ENCODE measurements around the gene RERE. TPM values are rescaled to one million over a fixed set of nuclear protein-coding genes. Genes with fewer than 3 reads are reported as not detected.

The RERE gene
- total RNA-seq, 1 donor = 55.0 TPM

GRCh38 chr1:8458607-8459006, 358.8 kb downstream of the RERE start:
- TF ChIP-seq CTCF (IDR thresholded peaks at IDR 0.05; ENCODE audit: extremely low read depth, low read depth, low read length) = no peak
- H3K4me3 ChIP-seq (ENCODE audit: insufficient read depth, low read length) = no peak overlapping the region
- no peak overlapping the region for H3K27ac ChIP-seq (ENCODE audit: low read depth, low read length)
- no peak overlapping the region for H3K4me2 ChIP-seq (ENCODE audit: insufficient read depth, low read length)
- H3K4me1 ChIP-seq (ENCODE audit: insufficient read depth, low read length) = peaks cover 26% of the 10 kb centered on the region
- peaks cover 4% of the 10 kb centered on the region for H4K20me1 ChIP-seq (ENCODE audit: insufficient read depth, low read length)
- H3K36me3 ChIP-seq (ENCODE audit: insufficient read depth, low read length) = peaks cover 3% of the 10 kb centered on the region
- DNase-seq (ENCODE audit: insufficient read length, low spot score, missing footprints) = no peak
- no peaks in the 10 kb centered on the region for H3K9me3 ChIP-seq (ENCODE audit: low read depth, low read length)
- no peaks in the 10 kb centered on the region for H3K27me3 ChIP-seq (ENCODE audit: insufficient read depth, low read length)
- H3K79me2 ChIP-seq (ENCODE audit: insufficient read depth, low read length) = peaks cover 32% of the 10 kb centered on the region
- H2AFZ ChIP-seq (ENCODE audit: low read length) = no peak overlapping the region

- no peak overlapping the region for H2AFZ ChIP-seq (ENCODE audit: low read length)
- peaks cover 19% of the 10 kb centered on the region for H3K4me1 ChIP-seq (ENCODE audit: insufficient read depth, low read length)
- H4K20me1 ChIP-seq (ENCODE audit: insufficient read depth, low read length) = peaks cover 4% of the 10 kb centered on the region
- no peaks in the 10 kb centered on the region for H3K27me3 ChIP-seq (ENCODE audit: insufficient read depth, low read length)
- no peak overlapping the region for H3K4me2 ChIP-seq (ENCODE audit: insufficient read depth, low read length)
- H3K4me3 ChIP-seq (ENCODE audit: insufficient read depth, low read length) = no peak overlapping the region
- H3K79me2 ChIP-seq (ENCODE audit: insufficient read depth, low read length) = peaks cover 34% of the 10 kb centered on the region
- TF ChIP-seq CTCF (IDR thresholded peaks at IDR 0.05; ENCODE audit: extremely low read depth, low read depth, low read length) = no peak
- H3K36me3 ChIP-seq (ENCODE audit: insufficient read depth, low read length) = peaks cover 3% of the 10 kb centered on the region
- no peak for DNase-seq (ENCODE audit: insufficient read length, low spot score, missing footprints)
- no peak overlapping the region for H3K27ac ChIP-seq (ENCODE audit: low read depth, low read length)
- no peaks in the 10 kb centered on the region for H3K9me3 ChIP-seq (ENCODE audit: low read depth, low read length)
Measured at GRCh38 chr1:8457760-8458381, 359.6 kb downstream of the RERE start.

GRCh38 chr1:8456991-8457390, 360.4 kb downstream of the RERE start:
- H3K27ac ChIP-seq (ENCODE audit: low read depth, low read length) = peak overlapping the region; percentile 70
- peaks cover 7% of the 10 kb centered on the region for H4K20me1 ChIP-seq (ENCODE audit: insufficient read depth, low read length)
- peaks cover 17% of the 10 kb centered on the region for H3K4me1 ChIP-seq (ENCODE audit: insufficient read depth, low read length)
- no peak for DNase-seq (ENCODE audit: insufficient read length, low spot score, missing footprints)
- peaks cover 3% of the 10 kb centered on the region for H3K36me3 ChIP-seq (ENCODE audit: insufficient read depth, low read length)
- H3K79me2 ChIP-seq (ENCODE audit: insufficient read depth, low read length) = peaks cover 37% of the 10 kb centered on the region
- no peak for TF ChIP-seq CTCF (IDR thresholded peaks at IDR 0.05; ENCODE audit: extremely low read depth, low read depth, low read length)
- H2AFZ ChIP-seq (ENCODE audit: low read length) = no peak overlapping the region
- H3K4me2 ChIP-seq (ENCODE audit: insufficient read depth, low read length) = no peak overlapping the region
- H3K9me3 ChIP-seq (ENCODE audit: low read depth, low read length) = no peaks in the 10 kb centered on the region
- H3K4me3 ChIP-seq (ENCODE audit: insufficient read depth, low read length) = no peak overlapping the region
- no peaks in the 10 kb centered on the region for H3K27me3 ChIP-seq (ENCODE audit: insufficient read depth, low read length)

GRCh38 chr1:8456308-8456912, 361.0 kb downstream of the RERE start:
- peaks cover 17% of the 10 kb centered on the region for H3K4me1 ChIP-seq (ENCODE audit: insufficient read depth, low read length)
- H3K4me2 ChIP-seq (ENCODE audit: insufficient read depth, low read length) = peak overlapping the region; percentile 37
- no peak overlapping the region for H3K4me3 ChIP-seq (ENCODE audit: insufficient read depth, low read length)
- peaks cover 41% of the 10 kb centered on the region for H3K79me2 ChIP-seq (ENCODE audit: insufficient read depth, low read length)
- peaks cover 3% of the 10 kb centered on the region for H3K36me3 ChIP-seq (ENCODE audit: insufficient read depth, low read length)
- TF ChIP-seq CTCF (IDR thresholded peaks at IDR 0.05; ENCODE audit: extremely low read depth, low read depth, low read length) = no peak
- H3K27ac ChIP-seq (ENCODE audit: low read depth, low read length) = peak overlapping the region; percentile 70
- peaks cover 8% of the 10 kb centered on the region for H4K20me1 ChIP-seq (ENCODE audit: insufficient read depth, low read length)
- no peak overlapping the region for H2AFZ ChIP-seq (ENCODE audit: low read length)
- H3K27me3 ChIP-seq (ENCODE audit: insufficient read depth, low read length) = no peaks in the 10 kb centered on the region
- H3K9me3 ChIP-seq (ENCODE audit: low read depth, low read length) = no peaks in the 10 kb centered on the region
- peak; percentile 80 for DNase-seq (ENCODE audit: insufficient read length, low spot score, missing footprints)

All from osteoblast (primary cell).